ENCODE results near the gene EXD3.

DNA sequence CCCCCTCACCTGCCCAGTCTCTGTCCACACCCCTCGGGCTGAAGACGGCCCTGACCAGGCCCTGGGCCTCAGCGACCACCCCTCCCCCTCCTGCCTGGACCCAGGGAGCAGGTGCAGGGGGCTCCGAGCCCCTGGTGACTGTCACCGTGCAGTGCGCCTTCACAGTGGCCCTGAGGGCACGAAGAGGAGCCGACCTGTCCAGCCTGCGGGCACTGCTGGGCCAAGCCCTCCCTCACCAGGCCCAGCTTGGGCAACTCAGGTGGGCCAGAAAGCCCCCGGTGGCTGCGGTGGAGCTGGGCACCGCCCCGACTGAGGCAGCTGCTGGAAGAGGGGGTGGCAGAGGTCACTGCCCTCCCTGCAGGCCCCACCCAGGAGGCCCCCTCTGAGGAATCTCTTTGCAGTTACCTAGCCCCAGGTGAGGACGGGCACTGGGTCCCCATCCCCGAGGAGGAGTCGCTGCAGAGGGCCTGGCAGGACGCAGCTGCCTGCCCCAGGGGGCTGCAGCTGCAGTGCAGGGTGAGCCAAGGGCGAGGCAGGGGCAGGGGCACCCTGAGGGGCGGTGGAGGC, 10.5 kb upstream of the EXD3 start:
- TF ChIP-seq, protein P1, sequence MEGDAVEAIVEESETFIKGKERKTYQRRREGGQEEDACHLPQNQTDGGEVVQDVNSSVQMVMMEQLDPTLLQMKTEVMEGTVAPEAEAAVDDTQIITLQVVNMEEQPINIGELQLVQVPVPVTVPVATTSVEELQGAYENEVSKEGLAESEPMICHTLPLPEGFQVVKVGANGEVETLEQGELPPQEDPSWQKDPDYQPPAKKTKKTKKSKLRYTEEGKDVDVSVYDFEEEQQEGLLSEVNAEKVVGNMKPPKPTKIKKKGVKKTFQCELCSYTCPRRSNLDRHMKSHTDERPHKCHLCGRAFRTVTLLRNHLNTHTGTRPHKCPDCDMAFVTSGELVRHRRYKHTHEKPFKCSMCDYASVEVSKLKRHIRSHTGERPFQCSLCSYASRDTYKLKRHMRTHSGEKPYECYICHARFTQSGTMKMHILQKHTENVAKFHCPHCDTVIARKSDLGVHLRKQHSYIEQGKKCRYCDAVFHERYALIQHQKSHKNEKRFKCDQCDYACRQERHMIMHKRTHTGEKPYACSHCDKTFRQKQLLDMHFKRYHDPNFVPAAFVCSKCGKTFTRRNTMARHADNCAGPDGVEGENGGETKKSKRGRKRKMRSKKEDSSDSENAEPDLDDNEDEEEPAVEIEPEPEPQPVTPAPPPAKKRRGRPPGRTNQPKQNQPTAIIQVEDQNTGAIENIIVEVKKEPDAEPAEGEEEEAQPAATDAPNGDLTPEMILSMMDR (IDR thresholded peaks at IDR 0.05), result no peak
- TF ChIP-seq FOXM1 (IDR thresholded peaks at IDR 0.05; ENCODE audit: low read depth) (no peak), EP300 (IDR thresholded peaks at IDR 0.05; ENCODE audit: borderline replicate concordance in 1 of 2, low read depth in 1 of 2, low read length in 1 of 2) (no peak), JUND (IDR thresholded peaks at IDR 0.05) (no peak), EZH2phosphoT487 (IDR thresholded peaks at IDR 0.05; ENCODE audit: borderline replicate concordance, low read depth) (no peak), GATA2 (CRISPR knock-in tag; IDR thresholded peaks at IDR 0.05) (no peak), TEAD4 (IDR thresholded peaks at IDR 0.05; ENCODE audit: borderline replicate concordance, insufficient read depth) (no peak), TCF12 (IDR thresholded peaks at IDR 0.05) (no peak), POLR2AphosphoS5 (IDR thresholded peaks at IDR 0.05; ENCODE audit: low read depth, low read length) (no peak), RAD21 (IDR thresholded peaks at IDR 0.05; ENCODE audit: low read length) (no peak), MXI1 (IDR thresholded peaks at IDR 0.05; ENCODE audit: low read depth, low read length) (no peak), NRF1 (IDR thresholded peaks at IDR 0.05; ENCODE audit: low read depth, low read length) (no peak)
- TF ChIP-seq, protein P2, sequence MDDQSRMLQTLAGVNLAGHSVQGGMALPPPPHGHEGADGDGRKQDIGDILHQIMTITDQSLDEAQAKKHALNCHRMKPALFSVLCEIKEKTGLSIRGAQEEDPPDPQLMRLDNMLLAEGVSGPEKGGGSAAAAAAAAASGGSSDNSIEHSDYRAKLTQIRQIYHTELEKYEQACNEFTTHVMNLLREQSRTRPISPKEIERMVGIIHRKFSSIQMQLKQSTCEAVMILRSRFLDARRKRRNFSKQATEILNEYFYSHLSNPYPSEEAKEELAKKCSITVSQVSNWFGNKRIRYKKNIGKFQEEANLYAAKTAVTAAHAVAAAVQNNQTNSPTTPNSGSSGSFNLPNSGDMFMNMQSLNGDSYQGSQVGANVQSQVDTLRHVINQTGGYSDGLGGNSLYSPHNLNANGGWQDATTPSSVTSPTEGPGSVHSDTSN (IDR thresholded peaks at IDR 0.05), result no peak
- TF ChIP-seq, protein P3, sequence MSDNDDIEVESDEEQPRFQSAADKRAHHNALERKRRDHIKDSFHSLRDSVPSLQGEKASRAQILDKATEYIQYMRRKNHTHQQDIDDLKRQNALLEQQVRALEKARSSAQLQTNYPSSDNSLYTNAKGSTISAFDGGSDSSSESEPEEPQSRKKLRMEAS (IDR thresholded peaks at IDR 0.05; ENCODE audit: low read depth), result no peak

Measured in SK-N-SH (cell line).